GM19238 (cell line): ENCODE results near the gene FOXC1.

ENCODE experiments used
- DNase-seq: peaks from one replicate; pipeline ENCODE4 v3.0.0; 2011; ENCODE audit warnings: low spot score; ENCODE audit not compliant: insufficient read length

The FOXC1 gene

GRCh38 chr6:1611572-1612298, 2.0 kb downstream of the FOXC1 start:
- no peak for DNase-seq

GRCh38 chr6:1612299-1612973, 2.7 kb downstream of the FOXC1 start:
- DNase-seq = no peak

- DNase-seq = no peak
Observed at GRCh38 chr6:1612974-1613306, 3.2 kb downstream of the FOXC1 start.

- DNase-seq = no peak
Observed at GRCh38 chr6:1613346-1613687, 3.6 kb downstream of the FOXC1 start.

GRCh38 chr6:1613688-1614447, 4.2 kb downstream of the FOXC1 start:
- no peak for DNase-seq

GRCh38 chr6:1614448-1615150, 4.9 kb downstream of the FOXC1 start:
- no peak for DNase-seq

- no peak for DNase-seq
Observed at GRCh38 chr6:1615151-1615852, 5.6 kb downstream of the FOXC1 start.

- no peak for DNase-seq
Observed at GRCh38 chr6:1615853-1616420, 6.2 kb downstream of the FOXC1 start.

- DNase-seq = no peak
Observed at GRCh38 chr6:1616701-1617463, 7.2 kb downstream of the FOXC1 start.

- no peak for DNase-seq
Observed at GRCh38 chr6:1617466-1618310, 8.0 kb downstream of the FOXC1 start.

- DNase-seq = no peak
Observed at GRCh38 chr6:1618311-1619097, 8.8 kb downstream of the FOXC1 start.

GRCh38 chr6:1619098-1619672, 9.5 kb downstream of the FOXC1 start:
- no peak for DNase-seq

GRCh38 chr6:1619673-1620503, 10.2 kb downstream of the FOXC1 start:
- DNase-seq = no peak

GRCh38 chr6:1620504-1621069, 10.9 kb downstream of the FOXC1 start:
- no peak for DNase-seq

GRCh38 chr6:1621070-1621701, 11.5 kb downstream of the FOXC1 start:
- no peak for DNase-seq

GRCh38 chr6:1622220-1622850, 12.6 kb downstream of the FOXC1 start:
- no peak for DNase-seq
